Left forelimb (tissue), 1 donor: Measurements from ENCODE around the gene TCP11X2.
A peak's percentile ranks its signal among the peaks of the same experiment; 100 is the strongest.
"Not testable (repeated sequence)": the region's sequence is repeated elsewhere in the genome, so short reads cannot be mapped to it uniquely, and the experiment has no call there.

Source experiments
- DNase-seq: peaks from one replicate; pipeline ENCODE4 v3.0.0-alpha.2; 2018; ENCODE audit warnings: low spot score

Gene TCP11X2

DNA sequence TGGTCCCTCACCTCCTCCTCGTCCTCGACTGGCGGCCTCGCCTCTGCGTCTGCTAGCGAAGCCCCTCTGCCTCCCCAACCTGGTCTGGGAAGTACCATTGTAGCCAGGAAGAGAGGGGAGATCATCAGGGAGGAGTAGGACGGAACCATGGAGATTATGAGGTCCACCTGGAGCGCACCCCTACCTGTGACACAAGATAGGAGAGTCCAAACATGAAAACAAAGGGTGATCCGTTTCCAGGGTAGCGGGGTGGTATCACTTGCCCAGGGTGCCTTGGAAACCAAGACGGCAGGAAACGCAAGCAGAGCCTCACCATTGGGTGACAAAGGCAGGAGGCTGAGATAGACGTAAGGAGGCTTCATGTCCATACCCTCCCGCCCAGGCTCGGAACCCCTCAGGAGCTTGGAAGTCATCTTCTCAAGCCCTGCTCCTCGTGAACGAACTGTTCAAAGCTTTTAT lies at the start of gene TCP11X2:
TSS of gene TCP11X2 (minus strand) at position 51 of the 459 bp plus-strand sequence.
- not testable (repeated sequence) for DNase-seq

DNA sequence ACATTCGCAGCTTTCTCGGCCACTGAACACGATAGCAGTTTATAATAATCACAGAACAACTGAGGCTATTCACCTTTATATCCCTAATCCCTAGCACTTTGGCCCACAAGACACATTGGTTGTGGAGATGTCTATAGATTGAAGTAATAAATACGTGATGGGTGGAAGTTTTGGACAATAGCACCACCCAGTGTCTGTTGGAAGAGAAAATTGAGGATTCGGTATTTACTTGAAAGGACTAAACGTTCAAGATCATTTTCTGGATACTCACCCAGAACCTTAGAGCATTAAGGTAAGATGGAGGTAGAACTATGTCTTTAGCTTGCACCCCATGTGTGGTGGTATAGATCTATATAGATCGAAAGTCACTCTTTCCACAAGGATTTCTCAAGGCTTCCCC lies 45.7 kb upstream of the TCP11X2 start:
- DNase-seq = no peak

DNA sequence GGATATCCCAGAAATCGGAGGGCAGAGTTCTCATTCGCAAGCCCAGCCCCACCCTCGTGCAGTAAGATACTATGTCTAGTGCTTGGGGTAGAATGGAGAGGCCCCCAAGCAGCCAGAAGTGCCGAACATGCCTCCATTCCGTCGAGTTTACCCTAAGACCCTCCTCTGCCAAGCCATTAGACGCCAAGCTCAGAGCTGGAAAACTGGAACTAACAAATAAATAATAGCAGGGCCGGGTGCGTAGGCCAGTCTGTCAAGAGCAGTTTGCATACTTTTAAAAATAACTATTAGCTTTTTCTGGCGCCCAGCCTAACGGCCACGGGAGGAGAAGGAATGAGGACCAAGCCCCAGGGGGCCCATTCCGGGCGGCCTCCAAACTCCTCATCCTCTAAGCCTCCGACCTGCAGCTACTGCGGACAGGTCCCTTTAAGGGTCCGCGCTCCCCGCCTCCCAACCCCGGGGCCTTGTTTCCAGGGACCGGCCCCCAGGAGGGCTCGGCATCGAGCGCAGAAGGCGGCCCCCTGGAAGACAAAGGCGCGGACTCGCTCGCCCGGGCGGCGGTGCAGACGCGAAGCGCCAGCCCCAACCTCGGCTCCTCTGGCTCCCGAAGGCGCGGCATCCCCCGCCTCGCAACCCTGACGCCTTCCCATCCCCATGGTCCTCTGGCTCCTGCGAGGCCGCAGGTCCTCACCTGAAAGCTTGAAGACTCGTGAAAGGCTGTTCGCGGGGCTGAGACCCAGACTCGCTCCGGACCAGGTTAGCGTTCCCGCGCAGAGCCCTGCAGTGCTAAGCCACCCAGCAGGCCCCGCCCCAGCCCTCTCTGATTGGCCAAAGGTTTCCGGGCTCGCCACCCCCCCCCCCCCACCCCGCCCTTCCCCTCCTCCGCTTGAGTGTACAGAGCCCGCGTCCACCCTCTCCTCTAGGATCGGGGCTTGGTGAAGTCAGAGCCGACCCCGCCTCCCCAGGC lies 44.6 kb upstream of the TCP11X2 start, which contains the start of gene TMSB15A:
TSS of gene TMSB15A (minus strand) at position 765 of the 967 bp plus-strand sequence.
- DNase-seq = peak; percentile 84

DNA sequence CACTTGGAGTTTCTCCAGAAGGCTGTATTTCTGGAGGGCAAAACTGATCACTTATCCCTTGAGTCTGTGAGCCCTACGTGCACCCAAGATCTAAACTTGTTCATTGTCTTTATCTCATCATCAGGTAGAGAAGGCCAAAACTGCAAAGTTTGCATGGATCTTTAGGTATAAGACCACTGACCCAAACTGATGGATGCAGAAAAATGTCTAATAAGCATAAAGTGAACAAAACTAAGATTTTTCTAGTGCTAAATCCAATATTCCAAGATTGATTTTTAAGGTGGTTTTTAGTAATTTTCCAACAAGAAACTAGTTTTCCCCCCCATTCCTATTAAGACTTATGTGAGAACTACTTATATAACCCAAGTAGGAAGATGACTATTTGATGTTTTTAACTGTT lies 42.9 kb upstream of the TCP11X2 start:
- no peak for DNase-seq

DNA sequence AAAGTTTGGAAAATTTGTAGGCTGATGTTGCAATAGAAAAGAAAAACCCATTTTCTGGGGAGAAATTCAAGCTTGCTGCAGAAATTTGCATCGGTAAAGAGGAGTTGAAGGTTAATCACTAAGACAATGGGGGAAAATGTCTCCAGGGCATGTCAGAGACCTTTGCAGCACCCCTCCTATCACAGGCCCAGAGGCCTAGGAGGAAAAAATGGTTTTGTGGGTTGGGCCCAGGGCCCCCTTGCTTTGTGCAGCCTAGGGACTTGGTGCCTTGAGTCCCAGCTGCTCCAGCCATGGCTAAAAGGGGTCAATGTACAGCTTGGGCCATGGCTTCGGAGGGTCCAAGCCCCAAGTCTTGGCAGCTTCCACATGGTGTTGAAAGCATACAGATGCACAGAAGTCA lies 27.1 kb upstream of the TCP11X2 start:
- no peak for DNase-seq

DNA sequence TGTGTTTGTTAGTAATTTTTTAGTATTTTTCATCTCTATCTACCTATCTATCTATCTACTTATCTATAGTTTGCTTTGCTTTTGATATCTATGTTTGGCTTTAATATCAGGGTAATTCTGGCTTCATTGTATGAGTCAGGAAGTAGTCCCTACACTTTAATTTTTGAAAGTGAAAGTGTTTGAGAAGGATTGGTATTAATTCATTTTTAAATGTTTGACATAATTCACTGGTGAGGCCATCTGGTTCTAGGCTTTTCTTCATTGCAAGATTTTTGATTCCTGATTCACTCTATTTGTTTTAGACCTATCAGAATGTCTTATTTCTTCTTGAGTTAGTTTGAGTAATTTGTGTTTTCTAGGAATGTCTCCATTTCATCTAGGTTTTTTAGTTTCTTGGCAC lies 20.2 kb upstream of the TCP11X2 start:
- DNase-seq = no peak

DNA sequence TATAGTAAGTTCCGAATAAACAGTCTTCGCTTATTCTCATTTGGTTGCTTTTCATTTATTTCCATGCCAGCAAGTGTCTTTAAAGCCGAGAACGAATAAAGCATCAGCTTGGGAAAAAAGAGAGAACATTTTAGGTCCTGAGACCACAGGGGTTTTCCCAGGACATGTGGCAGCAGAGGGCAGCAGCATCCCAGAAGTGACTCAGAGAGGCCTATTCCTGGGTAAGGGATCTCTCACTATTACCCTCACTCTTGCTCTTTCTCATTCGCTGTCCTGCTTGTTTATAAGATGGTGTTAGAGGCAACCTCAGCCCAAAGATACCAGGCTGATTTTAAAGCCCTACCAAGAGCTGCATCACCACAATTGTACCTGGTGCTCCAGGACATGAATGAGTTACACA lies 7.2 kb upstream of the TCP11X2 start:
- not testable (repeated sequence) for DNase-seq

DNA sequence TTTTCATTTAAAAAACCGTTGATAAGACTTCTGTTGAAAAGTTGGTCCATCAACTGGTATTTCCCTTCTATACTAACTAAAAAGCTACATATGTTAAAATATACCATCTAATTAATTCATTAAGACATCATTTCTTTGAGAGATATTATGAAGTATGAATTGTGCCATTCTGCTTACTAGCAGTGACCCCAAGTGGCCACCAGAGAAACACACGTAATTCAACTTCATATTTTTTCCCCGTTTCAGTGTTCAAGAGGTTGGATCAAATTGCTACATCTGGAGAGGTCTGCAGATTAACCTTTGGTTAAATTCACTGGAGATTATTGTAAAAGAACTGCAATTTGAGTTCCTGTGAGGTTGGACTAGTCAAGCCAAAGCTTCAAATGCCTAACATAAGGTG lies 1.4 kb downstream of the TCP11X2 start:
- not testable (repeated sequence) for DNase-seq

DNA sequence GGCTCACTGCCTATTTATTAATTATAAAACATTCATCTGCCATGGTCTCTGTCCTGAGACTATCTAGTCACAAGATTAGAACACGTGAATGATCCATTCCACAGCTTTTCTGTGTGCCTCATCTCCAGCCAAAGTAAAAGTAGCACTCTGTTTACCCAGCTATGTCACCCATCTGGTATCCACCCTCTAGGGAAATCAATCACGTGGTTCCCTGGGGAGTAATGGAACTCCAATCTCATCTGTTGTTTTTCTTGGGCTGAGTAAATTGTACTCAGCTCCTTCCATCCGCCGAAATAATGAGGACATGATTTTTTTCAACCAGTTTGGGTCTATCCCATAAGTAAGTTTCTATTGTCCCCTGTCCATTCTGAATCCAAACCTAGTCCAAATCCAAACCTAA lies 13.0 kb downstream of the TCP11X2 start:
- DNase-seq = not testable (repeated sequence)

DNA sequence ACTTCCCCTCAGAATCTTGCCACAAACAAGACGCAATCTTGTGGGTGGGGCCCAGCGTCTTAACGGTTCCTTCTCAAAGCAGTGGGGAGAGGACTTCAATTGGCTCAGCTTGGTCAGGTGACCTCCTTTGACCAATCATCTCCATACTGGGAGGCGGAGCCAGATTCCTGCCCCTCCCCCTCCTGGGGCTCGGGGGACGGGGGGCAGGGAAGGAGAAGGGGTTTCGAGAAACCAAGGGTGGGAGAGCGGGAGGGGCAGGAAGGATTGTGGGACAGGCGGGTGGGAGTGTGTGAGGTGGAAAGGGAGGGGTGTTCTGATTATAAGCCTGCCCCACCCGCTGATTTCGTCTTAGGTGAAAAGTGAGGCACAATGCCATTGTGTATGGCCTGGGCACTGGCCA lies 31.7 kb downstream of the TCP11X2 start, which contains the start of gene NXF2B:
TSS of gene NXF2B (minus strand) at position 101 of the 400 bp plus-strand sequence. CDS start 59,972 bp downstream, outside the sequence.
- DNase-seq = not testable (repeated sequence)

DNA sequence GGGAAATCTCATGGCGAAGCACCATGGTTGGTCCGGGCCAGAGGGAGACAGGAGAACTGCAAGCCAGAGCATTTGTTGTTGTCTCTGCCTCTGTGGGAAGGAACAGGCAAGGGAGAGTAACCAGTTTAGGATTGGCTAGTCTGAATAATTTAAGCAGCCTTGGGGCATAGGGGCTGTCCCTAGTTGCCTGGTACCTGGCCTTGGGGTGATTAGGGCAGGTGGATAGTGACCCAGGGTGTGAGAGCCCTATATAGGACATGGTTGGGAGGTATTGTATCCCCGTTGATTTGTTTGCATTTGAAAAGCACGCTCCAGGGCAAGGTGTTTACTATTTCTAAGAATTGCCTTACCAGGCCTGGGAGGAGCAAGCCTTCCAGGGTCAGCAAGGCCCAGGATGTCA lies 57.1 kb downstream of the TCP11X2 start:
- DNase-seq = not testable (repeated sequence)
